GM12875 (cell line): Measurements from ENCODE around the gene TMEM80.

Source experiments
- H3K4me3 ChIP-seq: one replicate; pipeline ENCODE4 v1.5.1; 2011; ENCODE audit warnings: low read depth, low read length, control low read depth
- TF ChIP-seq, protein P1 (sequence below): IDR thresholded peaks from 2 replicates; pipeline ENCODE4 v1.5.1; 2011; ENCODE audit warnings: low read depth, mild to moderate bottlenecking, control low read depth, inconsistent platforms, low read length, moderate library complexity, borderline replicate concordance; ENCODE audit not compliant: insufficient read depth

Gene TMEM80

DNA sequence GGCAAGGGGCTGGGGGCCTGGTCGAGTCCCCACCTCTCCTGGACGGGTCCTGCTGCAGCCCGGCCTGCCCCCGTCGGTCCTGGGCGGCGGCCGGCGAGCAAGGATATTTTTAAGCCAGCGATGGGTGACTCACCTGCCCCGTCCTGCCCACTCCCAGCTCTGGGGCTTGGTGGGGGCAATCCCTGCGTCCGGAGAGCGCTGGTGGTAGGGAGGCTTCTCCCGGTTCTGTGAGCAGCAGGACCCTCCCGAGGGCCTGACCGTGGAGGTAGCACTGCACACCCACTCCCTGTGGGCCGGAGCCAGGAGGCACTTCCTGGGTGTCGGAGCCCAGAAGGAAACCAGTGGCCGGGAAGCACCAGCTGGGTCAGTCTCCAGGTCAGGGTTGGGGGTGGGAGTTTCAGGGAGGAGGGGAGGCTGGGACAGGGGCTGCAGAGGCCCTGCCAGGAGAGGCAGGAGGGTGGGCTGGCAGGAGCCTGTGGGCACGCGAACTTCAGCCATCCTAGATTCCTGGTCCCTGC, 10.9 kb downstream of the TMEM80 start:
- TF ChIP-seq, protein P1, sequence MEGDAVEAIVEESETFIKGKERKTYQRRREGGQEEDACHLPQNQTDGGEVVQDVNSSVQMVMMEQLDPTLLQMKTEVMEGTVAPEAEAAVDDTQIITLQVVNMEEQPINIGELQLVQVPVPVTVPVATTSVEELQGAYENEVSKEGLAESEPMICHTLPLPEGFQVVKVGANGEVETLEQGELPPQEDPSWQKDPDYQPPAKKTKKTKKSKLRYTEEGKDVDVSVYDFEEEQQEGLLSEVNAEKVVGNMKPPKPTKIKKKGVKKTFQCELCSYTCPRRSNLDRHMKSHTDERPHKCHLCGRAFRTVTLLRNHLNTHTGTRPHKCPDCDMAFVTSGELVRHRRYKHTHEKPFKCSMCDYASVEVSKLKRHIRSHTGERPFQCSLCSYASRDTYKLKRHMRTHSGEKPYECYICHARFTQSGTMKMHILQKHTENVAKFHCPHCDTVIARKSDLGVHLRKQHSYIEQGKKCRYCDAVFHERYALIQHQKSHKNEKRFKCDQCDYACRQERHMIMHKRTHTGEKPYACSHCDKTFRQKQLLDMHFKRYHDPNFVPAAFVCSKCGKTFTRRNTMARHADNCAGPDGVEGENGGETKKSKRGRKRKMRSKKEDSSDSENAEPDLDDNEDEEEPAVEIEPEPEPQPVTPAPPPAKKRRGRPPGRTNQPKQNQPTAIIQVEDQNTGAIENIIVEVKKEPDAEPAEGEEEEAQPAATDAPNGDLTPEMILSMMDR = no peak
- no peak overlapping the region for H3K4me3 ChIP-seq

DNA sequence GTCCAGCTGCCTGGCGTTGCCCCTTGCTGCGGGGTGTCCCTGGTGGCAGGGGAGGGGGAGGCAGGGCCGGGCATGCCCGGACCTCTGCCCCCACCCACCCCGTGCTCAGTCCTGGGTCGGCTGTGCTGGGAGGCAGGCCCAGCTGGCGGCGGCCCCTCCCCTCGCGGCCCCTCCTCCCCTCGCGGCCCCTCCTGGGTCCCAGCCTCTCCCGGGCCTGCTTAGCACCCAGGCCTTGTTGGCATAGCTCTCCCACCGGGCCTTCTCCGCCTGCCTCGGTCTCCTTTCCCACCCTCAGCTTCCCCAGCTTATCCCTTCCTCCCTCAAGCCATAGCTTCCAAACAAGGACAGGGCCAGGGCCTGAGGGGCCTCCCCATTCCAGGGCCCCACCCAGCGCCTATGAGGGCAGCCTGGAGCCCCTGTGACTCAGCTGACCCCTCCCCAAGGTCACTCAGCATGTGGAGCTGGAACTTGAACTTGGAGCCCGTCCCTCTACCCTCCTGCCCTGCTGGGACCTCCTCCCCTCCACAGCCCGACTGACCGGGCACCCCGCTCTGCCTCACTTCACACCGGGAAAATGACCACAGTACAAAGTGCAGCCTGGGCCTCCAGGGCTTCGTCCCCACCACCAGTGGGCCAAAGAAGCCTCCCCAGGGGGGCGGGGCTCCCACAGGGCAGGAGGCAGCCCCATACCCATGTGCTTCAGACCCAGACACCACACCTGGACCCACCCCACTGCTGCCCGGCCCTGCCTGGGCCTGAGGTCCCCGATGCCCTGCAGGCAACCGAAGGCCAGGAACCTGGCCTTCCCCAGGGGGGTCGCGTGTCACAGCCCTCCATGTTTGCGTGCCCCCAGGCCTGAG, 11.6 kb downstream of the TMEM80 start:
- no peak overlapping the region for H3K4me3 ChIP-seq
- TF ChIP-seq, protein P1 = no peak

DNA sequence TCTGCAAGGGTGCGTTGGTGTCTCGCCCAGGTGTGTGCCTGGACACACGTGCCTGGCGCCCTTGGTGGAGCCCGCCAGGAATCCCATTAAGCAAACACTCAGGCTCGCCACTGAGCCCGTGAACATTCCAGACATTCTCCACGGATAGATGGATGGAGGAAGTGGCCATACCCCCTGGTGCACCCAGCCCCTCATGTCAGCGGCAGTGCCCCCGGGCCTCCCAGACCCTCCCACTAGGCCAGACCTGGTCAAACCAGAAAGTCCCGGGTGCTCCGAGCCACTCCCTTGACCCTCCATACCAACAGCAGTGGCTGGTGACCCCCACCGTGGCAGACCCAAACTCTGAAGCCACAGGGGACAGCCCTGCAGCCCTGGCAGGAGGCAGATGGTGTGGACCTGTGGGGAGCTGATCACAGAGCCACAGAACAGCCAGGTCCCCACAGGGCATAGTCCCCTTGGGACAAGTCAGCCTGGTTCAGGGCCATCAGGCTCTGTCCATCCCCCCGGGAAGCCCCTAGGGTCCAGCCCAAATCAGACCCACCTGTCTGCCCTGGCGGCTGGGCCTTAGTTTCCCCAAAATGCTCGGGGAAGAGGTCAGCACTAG, 12.3 kb downstream of the TMEM80 start:
- TF ChIP-seq, protein P1 = no peak

DNA sequence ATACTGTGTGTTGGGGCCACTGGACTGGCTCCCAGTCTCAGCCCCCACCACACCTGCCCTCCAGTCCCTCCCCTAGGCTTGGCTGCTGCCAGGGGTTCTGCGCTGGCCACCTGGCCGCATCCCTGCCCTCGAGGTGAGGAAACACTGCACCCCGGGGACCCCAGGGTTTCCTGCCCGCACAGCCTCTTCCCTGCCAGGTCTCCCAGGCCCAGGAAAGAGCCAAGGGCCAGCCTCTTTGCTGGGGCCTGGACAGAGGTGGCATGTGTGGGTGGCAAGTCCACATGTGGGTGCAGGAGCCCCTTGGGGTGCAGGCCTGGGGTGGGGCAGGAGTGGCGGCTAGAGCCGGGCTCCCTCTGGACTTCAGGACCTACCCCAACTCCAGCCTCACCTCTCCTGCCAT, 12.9 kb downstream of the TMEM80 start:
- TF ChIP-seq, protein P1 = no peak
- H3K4me3 ChIP-seq = no peak overlapping the region

More for the DNA sequence above, 12.3 kb downstream of the TMEM80 start:
- no peak overlapping the region for H3K4me3 ChIP-seq

DNA sequence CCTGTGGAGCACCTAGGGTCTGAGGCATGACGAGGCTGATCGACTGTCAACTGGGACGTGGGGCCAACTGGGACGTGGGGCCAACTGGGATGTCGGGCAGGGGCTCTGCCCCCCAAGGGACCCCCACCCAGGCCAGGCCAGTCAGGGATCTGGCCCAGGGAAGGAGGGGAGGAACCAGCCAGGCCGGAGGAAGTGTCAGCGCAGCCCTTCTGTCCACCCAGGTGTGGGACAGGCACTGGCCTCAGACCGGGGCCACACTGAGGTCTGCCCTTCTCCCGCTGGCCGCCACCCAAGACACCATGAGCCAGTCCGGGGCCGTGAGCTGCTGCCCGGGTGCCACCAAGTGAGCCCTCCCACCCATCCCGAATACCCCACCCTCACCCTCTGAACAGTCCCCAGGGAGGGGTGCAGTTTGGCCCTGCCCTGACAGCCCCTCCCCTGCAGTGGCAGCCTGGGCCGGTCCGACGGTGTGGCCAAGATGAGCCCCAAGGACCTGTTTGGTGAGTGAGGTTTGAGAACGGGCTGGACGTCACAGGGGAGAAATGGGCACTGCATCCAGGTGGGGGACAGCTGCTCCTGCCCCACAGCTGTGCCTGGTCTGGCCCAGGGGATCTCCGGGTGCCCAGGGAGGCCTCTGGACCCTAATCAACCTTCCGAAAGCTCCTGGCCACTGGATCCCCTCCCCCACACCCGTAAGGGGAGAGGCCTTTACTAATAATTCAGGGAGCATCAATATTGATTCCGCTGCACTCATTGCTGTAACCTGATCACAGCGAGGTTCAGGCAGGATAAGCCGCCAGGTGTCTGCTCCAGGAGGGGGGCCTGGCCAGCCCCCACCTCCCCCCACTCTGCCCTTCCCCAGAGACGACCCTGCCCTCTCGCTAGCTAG, 13.7 kb downstream of the TMEM80 start:
- no peak overlapping the region for H3K4me3 ChIP-seq
- TF ChIP-seq, protein P1 = no peak

DNA sequence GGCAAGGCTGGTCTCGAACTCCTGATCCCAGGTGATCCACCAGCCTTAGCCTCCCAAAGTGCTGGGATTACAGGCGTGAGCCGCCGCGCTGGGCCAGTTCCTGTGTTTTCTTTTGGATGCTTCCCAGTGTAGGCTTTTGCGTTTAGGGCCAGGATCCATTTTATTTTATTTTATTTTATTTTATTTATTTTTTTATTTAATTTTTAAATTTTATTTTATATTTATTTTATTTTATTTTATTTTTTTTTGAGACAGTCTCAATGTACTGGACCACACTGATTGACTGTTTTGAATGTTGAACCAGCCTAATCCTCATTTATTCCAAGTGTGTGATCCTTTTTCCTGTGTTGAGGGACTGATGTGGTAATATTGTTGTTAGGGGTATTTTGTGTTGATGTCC, 18.8 kb downstream of the TMEM80 start:
- no peak overlapping the region for H3K4me3 ChIP-seq
- TF ChIP-seq, protein P1 = no peak
